ENCODE data around the gene PRR35. TPM values are rescaled to one million over a fixed set of nuclear protein-coding genes. Genes with fewer than 3 reads are reported as not detected.
"Not testable (repeated sequence)": the region's sequence is repeated elsewhere in the genome, so short reads cannot be mapped to it uniquely, and the experiment has no call there.

The PRR35 gene
- total RNA-seq, 2 experiments from 2014 or later, result not detected

DNA sequence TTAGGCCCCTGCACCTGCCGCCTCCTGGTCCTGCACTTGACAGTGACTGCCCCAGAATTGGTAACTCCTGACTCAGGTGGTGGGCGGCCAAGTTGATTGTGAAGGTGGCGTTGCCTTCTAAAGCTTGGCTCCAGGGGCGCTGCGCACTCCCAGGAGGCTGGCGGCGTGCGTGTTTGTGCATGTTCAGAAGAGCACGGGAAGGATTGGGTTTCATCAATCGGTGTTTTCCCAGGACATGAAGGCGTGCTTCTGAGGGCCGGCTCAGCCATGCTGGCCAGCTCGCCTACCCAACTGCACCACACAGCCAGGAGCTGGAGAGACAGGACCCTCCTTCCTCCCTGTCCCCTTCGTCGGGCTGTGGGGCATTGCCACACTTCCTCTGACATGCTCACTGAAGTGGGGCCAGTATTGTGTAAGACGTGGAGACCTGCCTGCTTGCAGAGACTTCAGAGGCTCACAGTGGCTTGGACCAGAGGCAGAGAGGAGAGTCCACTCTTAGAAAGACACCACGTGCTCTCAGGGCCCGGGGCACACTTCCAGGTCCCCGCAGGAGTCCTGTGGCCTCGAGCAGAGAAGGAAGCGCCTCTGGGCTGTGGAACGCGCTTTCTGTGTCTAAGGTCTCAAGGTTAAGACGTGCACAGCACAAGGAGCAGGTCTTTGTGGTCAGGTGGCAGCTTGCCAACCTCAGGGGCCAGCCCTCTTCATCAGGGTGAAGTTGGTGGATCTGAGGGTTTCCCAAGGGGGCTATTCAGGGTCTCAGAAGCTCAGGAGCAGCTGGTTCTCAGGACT is 32.5 kb downstream of the PRR35 start:
- no peak overlapping the region for H3K4me3 Mint-ChIP-seq
- DNase-seq, result no peak

DNA sequence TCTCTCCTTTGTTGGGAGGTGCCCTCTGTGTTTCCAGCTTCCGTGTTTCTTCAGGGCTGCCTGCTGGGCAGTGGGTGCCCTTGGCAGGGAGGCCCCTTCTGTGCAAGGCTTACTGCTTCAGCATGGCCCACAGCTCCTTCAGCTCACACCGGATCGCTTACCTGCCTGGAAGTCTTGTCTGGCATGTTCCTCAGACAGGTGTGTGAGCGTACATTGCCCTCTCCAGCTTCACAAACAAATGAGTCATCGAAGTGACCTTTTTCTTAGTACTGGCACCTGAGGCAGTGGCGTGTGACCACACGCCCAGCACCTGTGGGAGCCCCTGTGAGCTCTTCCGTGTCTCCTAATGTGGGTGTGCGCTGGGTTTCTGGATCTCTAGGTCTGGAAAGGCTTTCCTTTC is 33.2 kb downstream of the PRR35 start:
- Mint-ChIP-seq H3K9me3 (no peaks in the 10 kb centered on the region), H3K27me3 (ENCODE audit: low read depth) (no peaks in the 10 kb centered on the region), H3K27ac (no peak overlapping the region), H3K4me1 (ENCODE audit: low read depth) (peaks cover 22% of the 10 kb centered on the region), H3K4me3 (no peak overlapping the region), H3K36me3 (ENCODE audit: low read depth) (peaks cover under 1% of the 10 kb centered on the region)
- intact Hi-C loops (cut with micrococcal nuclease), result no loop called here
- no peak for DNase-seq
- CTCF ChIA-PET, result no interaction called here

More for the DNA sequence above, 32.5 kb downstream of the PRR35 start:
- Mint-ChIP-seq H3K4me1 (ENCODE audit: low read depth) (peaks cover 26% of the 10 kb centered on the region), H3K27ac (no peak overlapping the region), H3K9me3 (no peaks in the 10 kb centered on the region), H3K27me3 (ENCODE audit: low read depth) (no peaks in the 10 kb centered on the region), H3K36me3 (ENCODE audit: low read depth) (peaks cover 1% of the 10 kb centered on the region)
- CTCF ChIA-PET, result no interaction called here
- intact Hi-C loops (cut with micrococcal nuclease), result no loop called here

DNA sequence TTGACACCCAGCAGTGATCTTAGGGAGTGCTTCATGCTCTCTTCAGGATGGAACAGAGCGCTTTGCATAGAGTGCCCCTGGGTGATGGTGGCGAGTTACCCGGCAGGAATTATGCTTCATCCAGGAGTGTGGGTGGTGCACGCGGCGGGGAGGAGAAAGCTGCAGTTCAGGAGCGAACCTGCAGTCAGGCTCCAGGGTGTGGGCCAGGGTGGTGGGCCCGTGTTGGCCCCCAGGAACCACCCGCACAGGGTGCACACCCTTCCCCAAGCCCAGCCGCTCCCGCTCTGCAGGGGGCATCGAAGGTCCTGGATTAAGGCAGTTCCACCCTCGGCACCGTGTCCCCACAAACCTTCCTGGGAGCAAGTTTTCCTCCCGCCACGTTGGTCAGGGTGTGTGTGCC is 33.6 kb downstream of the PRR35 start:
- Mint-ChIP-seq H3K4me1 (ENCODE audit: low read depth) (peaks cover 22% of the 10 kb centered on the region), H3K4me3 (no peak overlapping the region), H3K27me3 (ENCODE audit: low read depth) (no peaks in the 10 kb centered on the region), H3K27ac (no peak overlapping the region), H3K36me3 (ENCODE audit: low read depth) (no peaks in the 10 kb centered on the region), H3K9me3 (no peaks in the 10 kb centered on the region)
- no peak for DNase-seq
- CTCF ChIA-PET, result no interaction called here
- intact Hi-C loops (cut with micrococcal nuclease), result no loop called here

DNA sequence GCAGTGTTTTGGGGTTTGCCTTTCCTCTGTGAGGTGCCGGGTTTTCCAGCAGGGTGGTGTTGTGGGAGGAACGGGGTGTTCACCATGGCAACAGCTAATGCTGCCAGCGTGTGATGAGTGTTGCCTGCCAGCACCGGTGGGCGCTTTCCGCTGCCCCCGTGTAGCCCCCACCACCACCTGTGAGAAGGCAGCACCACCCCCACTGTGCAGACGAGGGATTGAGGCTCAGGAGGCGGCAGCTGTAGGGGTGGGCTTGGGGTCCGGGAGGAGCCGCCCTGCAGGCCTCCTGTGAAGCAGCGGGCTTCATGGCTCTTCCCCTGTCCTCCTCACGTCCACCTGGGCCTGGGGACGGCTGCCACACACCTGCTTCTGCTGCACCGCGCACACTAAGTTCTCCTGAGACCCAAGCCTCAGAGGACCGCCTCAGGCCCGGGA is 34.9 kb downstream of the PRR35 start:
- H3K4me3 Mint-ChIP-seq, result no peak overlapping the region
- DNase-seq, result no peak
- H3K9me3 Mint-ChIP-seq, result no peaks in the 10 kb centered on the region
- H3K27ac Mint-ChIP-seq, result no peak overlapping the region
- no peaks in the 10 kb centered on the region for H3K36me3 Mint-ChIP-seq (ENCODE audit: low read depth)
- H3K27me3 Mint-ChIP-seq (ENCODE audit: low read depth), result no peaks in the 10 kb centered on the region
- H3K4me1 Mint-ChIP-seq (ENCODE audit: low read depth), result peaks cover 22% of the 10 kb centered on the region
- intact Hi-C loops (cut with micrococcal nuclease), result no loop called here
- CTCF ChIA-PET, result interaction anchor here (0.7 kb wide), 1 partner anchor 55 kb away, joined by 3 read pairs; no protein-coding TSS in a partner anchor

DNA sequence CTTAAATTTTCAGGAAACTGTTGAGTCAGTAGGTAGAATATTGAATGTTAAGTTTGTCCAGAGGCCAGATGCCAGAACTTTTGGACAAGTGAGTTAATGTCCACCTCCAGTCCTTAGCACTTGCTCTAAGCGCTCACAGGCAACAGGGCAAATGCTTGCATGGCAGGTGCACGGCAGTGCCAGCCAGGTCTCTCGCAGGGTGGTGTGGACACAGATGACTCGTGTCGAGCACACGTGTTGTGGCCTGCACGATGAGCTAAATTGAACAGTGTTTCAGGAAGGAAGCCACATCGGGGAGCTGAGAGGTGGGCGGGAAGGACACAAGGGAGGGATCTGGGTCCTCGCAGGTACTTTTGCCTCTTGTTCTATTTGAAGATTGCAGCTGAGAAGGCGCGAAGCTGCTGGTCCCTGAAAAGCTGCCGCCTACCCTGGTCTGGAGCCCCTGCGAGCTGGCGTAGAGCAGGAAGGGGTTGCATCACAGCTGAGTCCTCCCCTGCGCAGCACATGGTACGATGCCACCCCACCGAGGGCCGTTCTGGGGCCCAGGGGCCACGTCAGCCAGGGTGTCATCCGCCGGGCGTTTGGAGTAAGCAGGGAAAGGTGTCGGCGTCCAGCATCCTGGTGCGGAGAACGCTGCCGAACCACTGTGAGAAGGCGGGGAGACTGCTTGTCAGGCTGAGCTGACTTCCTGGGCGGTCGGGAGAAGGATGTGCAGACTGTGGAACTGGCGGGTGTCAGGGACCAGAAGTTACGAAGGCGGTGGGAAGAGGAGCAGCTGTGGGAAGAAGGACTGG is 35.9 kb downstream of the PRR35 start:
- no peak overlapping the region for H3K27ac Mint-ChIP-seq
- no peaks in the 10 kb centered on the region for H3K9me3 Mint-ChIP-seq
- no peak overlapping the region for H3K4me3 Mint-ChIP-seq
- H3K4me1 Mint-ChIP-seq (ENCODE audit: low read depth), result peaks cover 17% of the 10 kb centered on the region
- intact Hi-C loops (cut with micrococcal nuclease), result no loop called here
- CTCF ChIA-PET, result interaction anchor here (0.7 to 1.0 kb wide), 2 partner anchors 14 to 54 kb away, joined by 3 read pairs; no protein-coding TSS in a partner anchor
- H3K36me3 Mint-ChIP-seq (ENCODE audit: low read depth), result no peaks in the 10 kb centered on the region
- no peaks in the 10 kb centered on the region for H3K27me3 Mint-ChIP-seq (ENCODE audit: low read depth)
- DNase-seq, result no peak

DNA sequence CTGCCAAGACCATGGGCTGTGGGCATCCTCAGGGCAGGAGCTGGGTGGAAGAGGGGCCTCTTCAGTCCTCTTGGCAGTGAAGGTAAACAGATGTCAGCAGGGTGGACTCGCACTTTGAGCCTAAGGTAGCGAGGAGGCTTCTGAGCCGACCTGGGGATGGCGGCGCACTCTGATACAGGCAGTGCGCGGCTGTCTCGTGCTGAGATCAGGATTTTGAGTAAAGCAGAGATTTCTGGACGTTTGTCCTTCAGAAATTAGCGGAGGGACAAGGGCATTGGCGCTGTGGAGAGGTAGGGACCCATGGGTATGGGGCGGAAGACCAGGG is 36.5 kb downstream of the PRR35 start:
- no peak overlapping the region for H3K27ac Mint-ChIP-seq
- H3K27me3 Mint-ChIP-seq (ENCODE audit: low read depth), result no peaks in the 10 kb centered on the region
- no peak overlapping the region for H3K4me3 Mint-ChIP-seq
- no peaks in the 10 kb centered on the region for H3K36me3 Mint-ChIP-seq (ENCODE audit: low read depth)
- no peaks in the 10 kb centered on the region for H3K9me3 Mint-ChIP-seq
- intact Hi-C loops (cut with micrococcal nuclease), result no loop called here
- CTCF ChIA-PET, result interaction anchor here (1.0 kb wide), 1 partner anchor 13 kb away, joined by 3 read pairs; no protein-coding TSS in a partner anchor
- DNase-seq, result no peak
- peaks cover 15% of the 10 kb centered on the region for H3K4me1 Mint-ChIP-seq (ENCODE audit: low read depth)

DNA sequence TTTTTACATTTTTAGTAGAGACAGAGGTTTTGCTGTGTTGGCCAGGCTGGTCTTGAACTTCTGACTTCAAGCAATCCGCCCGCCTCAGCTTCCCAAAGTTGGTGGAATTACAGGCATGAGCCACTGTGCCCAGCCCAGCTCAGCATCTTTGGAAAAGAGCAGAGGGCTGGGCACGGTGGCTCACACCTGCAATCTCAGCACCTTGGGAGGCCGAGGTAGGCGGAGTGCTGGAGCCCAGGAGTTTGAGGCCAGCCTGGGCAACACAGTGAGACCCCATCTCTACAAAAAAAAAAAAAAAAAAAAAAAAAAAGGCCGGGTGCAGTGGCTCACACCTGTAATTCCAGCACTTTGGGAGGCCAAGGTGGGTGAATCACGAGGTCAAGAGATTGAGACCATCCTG is 37.5 kb downstream of the PRR35 start:
- H3K27ac Mint-ChIP-seq; H3K36me3 Mint-ChIP-seq (ENCODE audit: low read depth); H3K4me3 Mint-ChIP-seq; H3K27me3 Mint-ChIP-seq (ENCODE audit: low read depth); H3K9me3 Mint-ChIP-seq; H3K4me1 Mint-ChIP-seq (ENCODE audit: low read depth); intact Hi-C loops (cut with micrococcal nuclease); DNase-seq: not testable (repeated sequence)
- CTCF ChIA-PET, result interaction anchor here (0.9 to 1.0 kb wide), 2 partner anchors 11 to 123 kb away, joined by 3 read pairs; partner anchors contain the start of gene ANTKMT

DNA sequence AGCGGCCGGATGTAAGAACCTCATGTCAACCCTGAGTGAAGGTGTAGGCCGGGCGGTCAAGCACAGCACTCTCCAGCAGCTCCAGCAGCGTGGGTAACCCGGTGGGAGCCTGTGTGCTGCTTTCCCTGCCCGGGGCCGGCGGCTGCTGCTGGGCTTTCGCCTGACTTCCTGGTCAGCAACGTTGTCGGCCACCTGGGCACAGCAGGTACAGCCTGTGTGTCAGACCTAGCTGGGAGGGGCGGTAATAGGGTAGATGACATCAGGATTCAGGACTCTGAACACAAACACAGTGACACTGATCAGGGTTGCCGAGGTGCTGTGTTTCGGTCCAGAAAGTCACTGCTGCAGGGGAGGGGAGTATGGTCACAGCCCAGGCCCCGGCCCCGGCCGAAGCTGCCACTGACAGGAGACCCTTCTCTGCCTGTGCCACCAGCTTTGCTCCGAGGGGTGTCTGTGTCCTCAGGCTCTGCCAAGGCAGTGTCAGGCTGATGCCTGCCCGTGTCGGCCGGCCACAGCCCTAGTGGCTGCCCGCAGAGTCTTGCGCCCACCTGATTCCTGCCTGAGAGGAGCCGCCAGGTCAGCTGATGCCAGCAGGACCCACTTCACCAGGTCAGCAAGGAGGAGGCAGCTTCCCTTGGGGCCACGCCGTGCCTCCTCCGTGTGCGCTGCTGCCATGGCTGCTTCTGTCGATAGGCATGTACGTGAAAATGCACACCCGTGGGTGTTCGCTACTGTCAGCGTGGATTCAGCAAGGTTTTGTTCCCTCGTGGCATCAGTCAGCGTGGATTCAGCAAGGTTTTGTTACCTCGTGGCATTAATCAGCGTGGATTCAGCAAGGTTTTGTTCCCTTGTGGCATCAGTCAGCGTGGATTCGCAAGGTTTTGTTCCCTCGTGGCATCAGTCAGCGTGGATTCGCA is 38.9 kb downstream of the PRR35 start:
- H3K4me1 Mint-ChIP-seq (ENCODE audit: low read depth), result peaks cover 9% of the 10 kb centered on the region
- H3K27ac Mint-ChIP-seq, result no peak overlapping the region
- no peaks in the 10 kb centered on the region for H3K9me3 Mint-ChIP-seq
- intact Hi-C loops (cut with micrococcal nuclease), result no loop called here
- no peaks in the 10 kb centered on the region for H3K36me3 Mint-ChIP-seq (ENCODE audit: low read depth)
- no peaks in the 10 kb centered on the region for H3K27me3 Mint-ChIP-seq (ENCODE audit: low read depth)
- no peak overlapping the region for H3K4me3 Mint-ChIP-seq
- CTCF ChIA-PET, result interaction anchor here (1.2 kb wide), 1 partner anchor 11 kb away, joined by 4 read pairs; no protein-coding TSS in a partner anchor
- no peak for DNase-seq

DNA sequence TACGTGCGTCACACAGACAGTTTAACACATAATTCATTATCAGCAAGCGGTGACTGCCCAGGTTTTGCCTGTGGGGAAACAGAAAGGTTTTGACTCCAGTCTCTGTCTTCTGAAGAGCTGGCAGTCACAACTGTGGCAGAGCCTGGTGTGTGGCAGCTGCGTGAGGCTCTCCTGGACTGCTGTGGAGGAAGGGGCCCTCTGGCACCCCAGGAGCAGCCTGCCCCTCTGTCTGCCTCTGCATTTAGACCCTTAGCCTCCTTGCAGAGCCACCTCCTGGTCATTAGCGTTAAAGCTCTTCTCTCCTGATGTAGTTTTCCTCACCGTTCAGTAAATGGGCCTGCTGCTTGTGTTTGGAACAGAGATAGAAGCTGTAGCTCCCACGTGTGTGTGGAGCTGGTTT is 40.6 kb downstream of the PRR35 start:
- no peaks in the 10 kb centered on the region for H3K36me3 Mint-ChIP-seq (ENCODE audit: low read depth)
- H3K4me1 Mint-ChIP-seq (ENCODE audit: low read depth), result peaks cover 8% of the 10 kb centered on the region
- intact Hi-C loops (cut with micrococcal nuclease), result no loop called here
- CTCF ChIA-PET, result interaction anchor here (0.9 kb wide), 1 partner anchor 75 kb away, joined by 3 read pairs; no protein-coding TSS in a partner anchor
- DNase-seq, result no peak
- H3K9me3 Mint-ChIP-seq, result no peaks in the 10 kb centered on the region
- no peak overlapping the region for H3K27ac Mint-ChIP-seq
- H3K27me3 Mint-ChIP-seq (ENCODE audit: low read depth), result no peaks in the 10 kb centered on the region
- H3K4me3 Mint-ChIP-seq, result no peak overlapping the region

DNA sequence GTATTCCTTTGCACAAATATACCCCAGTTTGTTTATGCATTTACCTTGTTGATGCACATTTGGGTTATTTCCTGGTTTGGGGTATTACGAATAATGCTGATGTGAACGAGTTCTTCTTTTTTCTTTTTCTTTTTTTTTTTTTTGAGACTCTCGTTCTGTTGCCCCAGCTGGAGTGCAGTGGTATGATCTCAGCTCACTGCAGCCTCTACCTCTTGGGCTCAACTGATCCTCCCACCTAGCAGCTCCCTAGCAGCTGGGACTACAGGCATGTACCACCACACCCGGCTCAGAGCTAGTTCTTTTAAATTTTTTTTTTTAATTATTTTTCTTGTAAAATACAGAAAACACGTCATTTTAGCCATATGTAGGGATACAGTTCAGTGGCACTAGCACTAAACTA is 43.7 kb downstream of the PRR35 start:
- Mint-ChIP-seq H3K4me3 (no peak overlapping the region), H3K27me3 (ENCODE audit: low read depth) (no peaks in the 10 kb centered on the region), H3K36me3 (ENCODE audit: low read depth) (no peaks in the 10 kb centered on the region), H3K4me1 (ENCODE audit: low read depth) (peaks cover 14% of the 10 kb centered on the region), H3K27ac (no peak overlapping the region), H3K9me3 (no peaks in the 10 kb centered on the region)
- CTCF ChIA-PET, result no interaction called here
- intact Hi-C loops (cut with micrococcal nuclease), result no loop called here
- no peak for DNase-seq

DNA sequence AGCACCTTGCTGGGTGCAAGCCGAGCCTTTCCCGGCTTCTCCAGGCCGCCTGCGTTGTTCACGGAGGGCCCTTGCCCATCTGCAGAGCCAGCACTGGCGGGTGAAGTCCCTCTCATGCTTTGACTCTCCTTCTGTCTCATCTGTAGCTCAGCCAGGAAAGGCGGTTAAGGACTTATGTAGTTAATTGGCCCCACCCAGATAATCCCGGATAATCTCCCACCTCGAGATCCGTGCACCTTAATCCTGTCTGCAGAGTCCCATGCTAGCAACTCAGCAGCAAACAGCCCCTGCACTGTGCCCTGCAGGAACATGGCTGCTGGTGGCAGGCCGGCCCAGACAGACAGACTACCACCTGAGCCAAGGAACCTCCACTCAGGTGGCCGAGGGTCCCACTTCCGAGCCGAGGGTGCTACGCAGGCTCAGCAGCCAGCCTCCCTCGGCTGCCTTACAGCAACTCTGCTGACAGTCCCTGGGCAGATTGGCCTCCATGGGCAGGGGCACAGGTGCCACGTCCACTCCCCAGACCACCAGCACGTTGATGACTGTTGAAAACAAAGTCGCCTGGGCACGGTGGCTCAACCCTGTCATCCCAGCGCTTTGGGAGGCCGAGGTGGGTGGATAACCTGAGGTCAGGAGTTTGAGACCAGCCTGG is 46.6 kb downstream of the PRR35 start:
- intact Hi-C loops (cut with micrococcal nuclease), result no loop called here
- no peak for DNase-seq
- Mint-ChIP-seq H3K9me3 (no peaks in the 10 kb centered on the region), H3K4me1 (ENCODE audit: low read depth) (peaks cover 14% of the 10 kb centered on the region), H3K27ac (no peak overlapping the region), H3K27me3 (ENCODE audit: low read depth) (no peaks in the 10 kb centered on the region), H3K4me3 (no peak overlapping the region), H3K36me3 (ENCODE audit: low read depth) (no peaks in the 10 kb centered on the region)
- CTCF ChIA-PET, result no interaction called here

Measured in activated naive CD4-positive, alpha-beta T cell treated with anti-CD3 and anti-CD28 coated beads for 36 hours (primary cell).